HFF-Myc (cell line): ENCODE results near the gene NELFB.

Experiments used
- DNase-seq: peaks from one replicate; pipeline ENCODE4 v3.0.0-alpha.2; 2011; ENCODE audit warnings: low read depth; ENCODE audit errors: extremely low read depth
- H3K4me3 ChIP-seq: replicated peaks from 2 replicates; pipeline ENCODE4 v1.5.1; 2011; ENCODE audit warnings: low read depth, mild to moderate bottlenecking, control low read depth, low read length
- TF ChIP-seq, protein P1 (sequence below): IDR thresholded peaks from 2 replicates; pipeline ENCODE4 v1.5.1; 2012; ENCODE audit warnings: mild to moderate bottlenecking, low read depth, low read length, control low read depth; ENCODE audit errors: missing control alignments

The NELFB gene

GRCh38 chr9:137233143-137233980 lies 21.8 kb upstream of the NELFB start:
- no peak for DNase-seq
- H3K4me3 ChIP-seq, result no peak overlapping the region
- TF ChIP-seq, protein P1, sequence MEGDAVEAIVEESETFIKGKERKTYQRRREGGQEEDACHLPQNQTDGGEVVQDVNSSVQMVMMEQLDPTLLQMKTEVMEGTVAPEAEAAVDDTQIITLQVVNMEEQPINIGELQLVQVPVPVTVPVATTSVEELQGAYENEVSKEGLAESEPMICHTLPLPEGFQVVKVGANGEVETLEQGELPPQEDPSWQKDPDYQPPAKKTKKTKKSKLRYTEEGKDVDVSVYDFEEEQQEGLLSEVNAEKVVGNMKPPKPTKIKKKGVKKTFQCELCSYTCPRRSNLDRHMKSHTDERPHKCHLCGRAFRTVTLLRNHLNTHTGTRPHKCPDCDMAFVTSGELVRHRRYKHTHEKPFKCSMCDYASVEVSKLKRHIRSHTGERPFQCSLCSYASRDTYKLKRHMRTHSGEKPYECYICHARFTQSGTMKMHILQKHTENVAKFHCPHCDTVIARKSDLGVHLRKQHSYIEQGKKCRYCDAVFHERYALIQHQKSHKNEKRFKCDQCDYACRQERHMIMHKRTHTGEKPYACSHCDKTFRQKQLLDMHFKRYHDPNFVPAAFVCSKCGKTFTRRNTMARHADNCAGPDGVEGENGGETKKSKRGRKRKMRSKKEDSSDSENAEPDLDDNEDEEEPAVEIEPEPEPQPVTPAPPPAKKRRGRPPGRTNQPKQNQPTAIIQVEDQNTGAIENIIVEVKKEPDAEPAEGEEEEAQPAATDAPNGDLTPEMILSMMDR, result no peak

GRCh38 chr9:137234055-137234697 lies 21.0 kb upstream of the NELFB start:
- TF ChIP-seq, protein P1, result no peak
- no peak overlapping the region for H3K4me3 ChIP-seq
- no peak for DNase-seq

- DNase-seq, result no peak
- TF ChIP-seq, protein P1, result no peak
- H3K4me3 ChIP-seq, result no peak overlapping the region
These were observed 20.2 kb upstream of the NELFB start for GRCh38 chr9:137234758-137235423.

- TF ChIP-seq, protein P1, result no peak
- no peak overlapping the region for H3K4me3 ChIP-seq
- no peak for DNase-seq
These were observed 19.5 kb upstream of the NELFB start for GRCh38 chr9:137235424-137236237.

DNA sequence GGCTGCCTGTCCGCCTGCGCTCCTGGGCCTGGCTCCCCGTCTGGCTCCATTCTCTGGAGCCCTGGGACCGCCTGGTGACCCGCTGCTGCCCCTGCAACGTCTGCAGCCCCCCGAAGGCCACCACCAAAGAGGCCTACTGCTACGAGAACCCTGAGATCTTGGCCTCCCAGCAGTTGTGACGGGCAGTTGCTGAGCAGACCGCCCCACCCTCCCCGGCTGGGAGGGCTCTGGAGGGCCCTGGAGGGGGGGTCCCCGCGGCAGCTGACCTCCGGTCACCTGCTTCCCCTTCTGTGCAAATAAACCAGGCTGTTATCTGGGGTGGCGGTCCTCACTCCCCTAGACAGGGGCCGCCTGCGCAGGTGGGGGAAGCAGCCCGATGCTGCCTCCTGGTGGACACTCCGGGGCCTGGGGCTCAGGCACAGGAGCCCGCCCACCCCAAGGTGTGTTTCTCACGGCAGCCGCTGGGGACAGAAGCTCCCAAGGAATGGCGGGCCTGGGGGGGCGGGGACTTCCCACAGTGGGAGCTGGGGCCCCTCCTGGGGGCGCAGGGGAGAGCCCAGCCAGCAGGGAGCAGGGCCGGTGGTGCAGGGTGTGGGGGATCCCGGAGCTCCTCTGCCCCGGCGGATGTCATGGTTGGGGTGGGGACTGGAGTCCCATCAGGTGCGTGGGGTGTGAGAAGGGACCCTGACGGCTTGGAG lies 18.7 kb upstream of the NELFB start:
- TF ChIP-seq, protein P1, result peak; percentile 98
- H3K4me3 ChIP-seq, result no peak overlapping the region
- DNase-seq, result peak; percentile 26

DNA sequence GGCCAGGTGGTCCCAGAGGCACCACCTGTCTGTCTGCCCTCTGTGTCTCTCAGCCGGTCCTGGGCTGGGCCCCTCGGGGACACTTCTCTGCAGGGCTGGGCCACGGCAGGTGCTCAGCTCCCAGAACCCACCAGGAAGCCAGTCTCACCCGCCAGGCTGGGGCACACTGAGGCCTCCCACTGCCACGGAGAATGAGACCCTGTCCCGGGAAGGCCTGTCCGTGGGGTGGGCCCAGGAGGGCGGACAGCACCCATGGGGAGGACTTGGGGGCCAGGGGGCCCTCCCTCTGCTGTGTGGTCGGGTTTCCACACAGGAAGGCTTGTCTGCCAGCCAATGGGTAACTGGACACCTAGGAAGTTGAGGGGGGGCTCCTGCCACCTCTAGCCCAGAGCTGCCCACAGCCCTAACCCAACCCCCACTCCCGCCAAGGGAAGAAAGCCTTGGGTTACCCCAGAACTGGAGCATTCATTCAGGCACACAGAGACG lies 18.1 kb upstream of the NELFB start:
- no peak overlapping the region for H3K4me3 ChIP-seq
- DNase-seq, result no peak
- TF ChIP-seq, protein P1, result no peak
